Measurements from ENCODE around the gene STEAP4. TPM values are rescaled to one million over a fixed set of nuclear protein-coding genes. Genes with fewer than 3 reads are reported as not detected.

STEAP4 gene
- total RNA-seq, 1 experiment from 2014 or later = 0.17 TPM

- ATAC-seq (no peak), DNase-seq (ENCODE audit: low spot score) (no peak)
- Mint-ChIP-seq H3K36me3 (peaks cover 7% of the 10 kb centered on the region), H3K27ac (no peak overlapping the region), H3K27me3 (ENCODE audit: low read depth) (no peaks in the 10 kb centered on the region), H3K9me3 (peaks cover 23% of the 10 kb centered on the region), H3K4me1 (peaks cover 12% of the 10 kb centered on the region), H3K4me3 (no peak overlapping the region)
- TF ChIP-seq ZNF416 (CRISPR knock-in tag; IDR thresholded peaks at IDR 0.05) (no peak), E2F4 (CRISPR knock-in tag; IDR thresholded peaks at IDR 0.05; ENCODE audit: borderline replicate concordance, low read depth) (no peak), JUN (CRISPR knock-in tag; IDR thresholded peaks at IDR 0.05) (no peak), ARID4B (CRISPR knock-in tag; IDR thresholded peaks at IDR 0.05; ENCODE audit: borderline replicate concordance) (no peak), NFE2L1 (CRISPR knock-in tag; IDR thresholded peaks at IDR 0.05) (no peak), PREB (CRISPR knock-in tag; IDR thresholded peaks at IDR 0.05; ENCODE audit: borderline replicate concordance) (no peak), ZNF396 (CRISPR knock-in tag; IDR thresholded peaks at IDR 0.05; ENCODE audit: borderline replicate concordance) (no peak), JAZF1 (CRISPR knock-in tag; IDR thresholded peaks at IDR 0.05) (no peak), ZBTB21 (CRISPR knock-in tag; IDR thresholded peaks at IDR 0.05; ENCODE audit: borderline replicate concordance) (no peak), FOXP1 (CRISPR knock-in tag; IDR thresholded peaks at IDR 0.05; ENCODE audit: borderline replicate concordance) (no peak), ZNF671 (CRISPR knock-in tag; IDR thresholded peaks at IDR 0.05) (no peak), AFF4 (CRISPR knock-in tag; IDR thresholded peaks at IDR 0.05; ENCODE audit: borderline replicate concordance) (no peak)
- POLR2A ChIA-PET = no interaction called here
- CTCF ChIA-PET = no interaction called here
Observed at GRCh38 chr7:88268858-88269257, 37.8 kb downstream of the STEAP4 start.

GRCh38 chr7:88268051-88268450, 38.6 kb downstream of the STEAP4 start:
- H3K27ac Mint-ChIP-seq = no peak overlapping the region
- peaks cover 23% of the 10 kb centered on the region for H3K9me3 Mint-ChIP-seq
- no peak for ATAC-seq

More at GRCh38 chr7:88268051-88268450, 38.6 kb downstream of the STEAP4 start:
- DNase-seq (ENCODE audit: low spot score) = no peak
- no peak overlapping the region for H3K4me3 Mint-ChIP-seq
- ChIA-PET POLR2A (no interaction called here), CTCF (no interaction called here)
- peaks cover 7% of the 10 kb centered on the region for H3K36me3 Mint-ChIP-seq
- H3K4me1 Mint-ChIP-seq = peaks cover 4% of the 10 kb centered on the region; the same call in 1 of the 2 replicates
- H3K27me3 Mint-ChIP-seq (ENCODE audit: low read depth) = no peaks in the 10 kb centered on the region
- TF ChIP-seq GTF2I (CRISPR knock-in tag; conservative IDR thresholded peaks at IDR 0.05) = no peak
- TF ChIP-seq AFF4 (CRISPR knock-in tag; IDR thresholded peaks at IDR 0.05; ENCODE audit: borderline replicate concordance) = no peak
- TF ChIP-seq ZNF396 (CRISPR knock-in tag; IDR thresholded peaks at IDR 0.05; ENCODE audit: borderline replicate concordance) = no peak
- TF ChIP-seq RORB (CRISPR knock-in tag; IDR thresholded peaks at IDR 0.05) = no peak
- TF ChIP-seq ZNF671 (CRISPR knock-in tag; IDR thresholded peaks at IDR 0.05) = no peak
- TF ChIP-seq SOX15 (CRISPR knock-in tag; IDR thresholded peaks at IDR 0.05) = no peak
